ENCODE measurements around the gene PRRT4.

The PRRT4 gene

GRCh38 chr7:128361411-128362379 lies at the start of gene PRRT4 (continued):
- TF ChIP-seq CTCF (tag by site-specific recombination; IDR thresholded peaks at IDR 0.05) (peak; percentile 50; the same call in 1 of the 2 replicates), ZNF10 (tag by site-specific recombination; IDR thresholded peaks at IDR 0.05) (0 out of 2 replicates have a peak, but pooled peaks have one; percentile 8), ZNF660 (tag by site-specific recombination; IDR thresholded peaks at IDR 0.05) (0 out of 2 replicates have a peak, but pooled peaks have one; percentile 66), ZBTB17 (tag by site-specific recombination; IDR thresholded peaks at IDR 0.05) (peak; percentile 61), ZNF423 (tag by site-specific recombination; IDR thresholded peaks at IDR 0.05) (peak; percentile 64; the same call in 1 of the 2 replicates), ZNF785 (tag by site-specific recombination; IDR thresholded peaks at IDR 0.05) (no peak), ZNF335 (tag by site-specific recombination; conservative IDR thresholded peaks at IDR 0.05) (peak; percentile 86), ZNF398 (tag by site-specific recombination; IDR thresholded peaks at IDR 0.05) (peak; percentile 96), MYNN (tag by site-specific recombination; IDR thresholded peaks at IDR 0.05; ENCODE audit: borderline replicate concordance) (peak; percentile 59; the same call in 1 of the 2 replicates), ZIC2 (tag by site-specific recombination; IDR thresholded peaks at IDR 0.05) (peak; percentile 99), EGR2 (tag by site-specific recombination; IDR thresholded peaks at IDR 0.05; ENCODE audit: low read depth) (no peak), ZFHX2 (tag by site-specific recombination; conservative IDR thresholded peaks at IDR 0.05) (peak; percentile 89), MEIS1 (CRISPR knock-in tag; IDR thresholded peaks at IDR 0.05; ENCODE audit: borderline replicate concordance) (no peak), ZNF600 (tag by site-specific recombination; IDR thresholded peaks at IDR 0.05) (peak; percentile 48), BCL11A (tag by site-specific recombination; IDR thresholded peaks at IDR 0.05; ENCODE audit: low read depth) (no peak)

- peak overlapping the region; percentile 42 for H3K27ac ChIP-seq (ENCODE audit: extremely low read depth, low read depth, low read length)
- no peaks in the 10 kb centered on the region; the same call in 1 of the 2 replicates for H3K4me1 ChIP-seq (ENCODE audit: control insufficient read depth, insufficient read depth, low read length)
- H3K9me3 ChIP-seq (ENCODE audit: control insufficient read depth, insufficient read depth, low read depth, low read length), result no peaks in the 10 kb centered on the region
- peak overlapping the region; percentile 70 for H3K4me3 ChIP-seq (ENCODE audit: low read depth, low read length)
- CTCF ChIA-PET, result interaction anchor here (0.7 to 9.5 kb wide), 6 partner anchors 8 to 513 kb away, joined by 3 to 131 read pairs (median 4); partner anchors contain the start of gene HILPDA
- POLR2A ChIA-PET, result interaction anchor here (0.6 to 1.4 kb wide), 3 partner anchors 8 to 61 kb away, joined by 3 to 5 read pairs (median 4); no protein-coding TSS in a partner anchor
- no peaks in the 10 kb centered on the region for H3K36me3 ChIP-seq (ENCODE audit: control insufficient read depth in 2 of 2, insufficient read depth in 1 of 2, low read length in 2 of 2)
- TF ChIP-seq ZNF513 (tag by site-specific recombination; IDR thresholded peaks at IDR 0.05), result no peak
- peak; percentile 8; the same call in 1 of the 2 replicates for TF ChIP-seq ZNF335 (tag by site-specific recombination; conservative IDR thresholded peaks at IDR 0.05)
- no peak for TF ChIP-seq ZIC2 (tag by site-specific recombination; IDR thresholded peaks at IDR 0.05)
- TF ChIP-seq ZEB2 (tag by site-specific recombination; IDR thresholded peaks at IDR 0.05), result 0 out of 2 replicates have a peak, but pooled peaks have one; percentile 21
- TF ChIP-seq ZNF140 (tag by site-specific recombination; IDR thresholded peaks at IDR 0.05), result no peak
- peak; percentile 73 for TF ChIP-seq ZBTB17 (tag by site-specific recombination; IDR thresholded peaks at IDR 0.05)
- TF ChIP-seq ZNF555 (tag by site-specific recombination; conservative IDR thresholded peaks at IDR 0.05), result no peak
- peak; percentile 71; the same call in 1 of the 2 replicates for TF ChIP-seq ZBTB48 (tag by site-specific recombination; IDR thresholded peaks at IDR 0.05)
- no peak for TF ChIP-seq ZNF830 (tag by site-specific recombination; IDR thresholded peaks at IDR 0.05; ENCODE audit: low read depth)
- TF ChIP-seq SP7 (tag by site-specific recombination; IDR thresholded peaks at IDR 0.05), result 0 out of 2 replicates have a peak, but pooled peaks have one; percentile 9
- TF ChIP-seq ZNF292 (tag by site-specific recombination; IDR thresholded peaks at IDR 0.05; ENCODE audit: borderline replicate concordance, low read depth), result no peak
- TF ChIP-seq ZSCAN5A (tag by site-specific recombination; IDR thresholded peaks at IDR 0.05), result no peak
- peak; percentile 95 for TF ChIP-seq ZNF600 (tag by site-specific recombination; IDR thresholded peaks at IDR 0.05)
These were observed 48.9 kb upstream of the PRRT4 start for GRCh38 chr7:128410451-128410753.
